Inferior parietal cortex (tissue), 1 donor: ENCODE results near the gene DOC2A.
A peak's percentile ranks its signal among the peaks of the same experiment; 100 is the strongest.
"Not testable (repeated sequence)": the region's sequence is repeated elsewhere in the genome, so short reads cannot be mapped to it uniquely, and the experiment has no call there.

Experiments
- DNase-seq: peaks from one replicate; pipeline ENCODE4 v3.0.0-alpha.2; 2016; ENCODE audit errors: extremely low spot score

DOC2A gene

GRCh38 chr16:30027588-30028437 is 17.0 kb upstream of the DOC2A start:
- no peak for DNase-seq

- no peak for DNase-seq
Observed at GRCh38 chr16:30026449-30026848, 15.6 kb upstream of the DOC2A start.

GRCh38 chr16:30025574-30025973 is 14.7 kb upstream of the DOC2A start:
- no peak for DNase-seq

GRCh38 chr16:30025156-30025555 is 14.3 kb upstream of the DOC2A start:
- DNase-seq: no peak

- no peak for DNase-seq
Observed at GRCh38 chr16:30024451-30024850, 13.6 kb upstream of the DOC2A start.

GRCh38 chr16:30023586-30023985 is 12.8 kb upstream of the DOC2A start:
- DNase-seq: no peak

GRCh38 chr16:30022887-30023286 is 12.1 kb upstream of the DOC2A start, which contains the start of gene C16orf92:
C16orf92 (plus strand) TSS chr16:30023198; CDS start chr16:30023341, 143 bp downstream.
- no peak for DNase-seq

GRCh38 chr16:30018731-30019158 is 7.9 kb upstream of the DOC2A start:
- DNase-seq: peak; percentile 33

- not testable (repeated sequence) for DNase-seq
Observed at GRCh38 chr16:30017937-30018336, 7.1 kb upstream of the DOC2A start.

- DNase-seq: no peak
Observed at GRCh38 chr16:30017277-30017656, 6.4 kb upstream of the DOC2A start.

GRCh38 chr16:30016555-30017276 is 5.9 kb upstream of the DOC2A start:
- no peak for DNase-seq

GRCh38 chr16:30015450-30015849 is 4.6 kb upstream of the DOC2A start:
- DNase-seq: not testable (repeated sequence)

GRCh38 chr16:30012598-30012997 is 1.8 kb upstream of the DOC2A start:
- not testable (repeated sequence) for DNase-seq

- no peak for DNase-seq
Observed at GRCh38 chr16:30011714-30012504, 1.1 kb upstream of the DOC2A start.

- no peak for DNase-seq
Observed at GRCh38 chr16:30009990-30010843, 610 bp downstream of the DOC2A start.

- no peak for DNase-seq
Observed at GRCh38 chr16:30009085-30009862, 1.6 kb downstream of the DOC2A start.

- no peak for DNase-seq
Observed at GRCh38 chr16:30007378-30007895, 3.4 kb downstream of the DOC2A start.

GRCh38 chr16:30006659-30007377 is 4.0 kb downstream of the DOC2A start:
- DNase-seq: no peak

GRCh38 chr16:30006095-30006473 is 4.7 kb downstream of the DOC2A start:
- DNase-seq: no peak
